HG03066 (cell line): Measurements from ENCODE around the gene NUBPL.
"Not testable (repeated sequence)": the region's sequence is repeated elsewhere in the genome, so short reads cannot be mapped to it uniquely, and the experiment has no call there.

ENCODE experiments used
- ATAC-seq: cut with Tn5 transposase; IDR thresholded peaks from one replicate; pipeline ENCODE4 v1.9.1; 2021; ENCODE audit warnings: low read depth; ENCODE audit not compliant: unreplicated experiment

NUBPL gene

DNA sequence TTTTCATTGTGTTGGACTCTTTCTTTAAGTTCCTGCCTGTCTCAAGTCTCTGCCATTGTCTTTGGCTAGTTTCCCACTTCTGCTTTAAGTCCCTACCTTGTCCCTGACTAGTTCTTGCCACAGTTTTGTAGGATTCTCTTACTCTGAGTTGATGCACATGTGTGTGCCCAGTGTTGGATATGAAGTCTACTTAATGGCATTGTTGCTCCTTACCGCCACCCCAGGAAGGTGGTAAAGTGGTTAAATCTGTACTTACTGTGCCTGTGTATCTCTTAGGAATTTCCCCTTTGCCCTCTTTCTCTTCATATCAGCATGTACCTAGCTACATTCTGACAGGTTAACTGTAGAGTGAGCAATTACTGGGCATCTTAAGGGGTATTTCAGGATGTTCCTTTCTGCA is 227.1 kb downstream of the NUBPL start:
- ATAC-seq, result no peak

DNA sequence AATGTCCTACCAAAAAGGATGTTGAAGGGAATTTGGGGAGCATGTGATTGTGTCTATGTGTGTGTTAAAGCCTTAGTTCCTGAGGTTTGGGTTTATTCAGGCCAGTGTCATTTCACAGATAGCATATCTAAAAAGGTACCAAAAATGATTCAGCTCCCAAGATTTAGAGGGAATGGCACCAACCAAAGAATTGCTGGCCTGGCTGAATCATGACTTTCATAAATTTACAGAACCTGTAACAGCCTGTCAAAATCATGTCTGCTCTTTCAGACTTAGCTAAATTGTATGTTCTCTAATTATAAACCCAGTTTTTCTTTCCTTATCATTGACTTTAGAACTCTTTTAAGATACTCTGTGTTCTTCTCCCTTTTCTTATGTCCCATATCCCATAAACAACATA is 231.5 kb downstream of the NUBPL start:
- ATAC-seq, result no peak

DNA sequence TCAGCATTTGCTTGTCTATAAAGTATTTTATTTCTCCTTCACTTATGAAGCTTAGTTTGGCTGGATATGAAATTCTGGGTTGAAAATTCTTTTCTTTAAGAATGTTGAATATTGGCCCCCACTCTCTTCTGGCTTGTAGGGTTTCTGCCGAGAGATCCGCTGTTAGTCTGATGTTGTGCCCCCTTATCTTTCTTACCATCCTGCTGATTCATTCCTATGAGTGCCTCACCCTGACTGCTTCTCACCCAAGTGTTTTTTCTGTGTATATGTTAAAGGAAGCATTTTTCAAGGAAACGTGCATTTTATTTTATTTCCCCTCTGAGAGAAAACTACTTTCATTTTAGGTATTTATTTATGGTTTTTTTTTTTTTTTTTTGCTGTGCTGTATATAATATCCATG is 236.7 kb downstream of the NUBPL start:
- not testable (repeated sequence) for ATAC-seq

- ATAC-seq, result no peak
Observed at GRCh38 chr14:31802838-31803237, 241.6 kb downstream of the NUBPL start.

DNA sequence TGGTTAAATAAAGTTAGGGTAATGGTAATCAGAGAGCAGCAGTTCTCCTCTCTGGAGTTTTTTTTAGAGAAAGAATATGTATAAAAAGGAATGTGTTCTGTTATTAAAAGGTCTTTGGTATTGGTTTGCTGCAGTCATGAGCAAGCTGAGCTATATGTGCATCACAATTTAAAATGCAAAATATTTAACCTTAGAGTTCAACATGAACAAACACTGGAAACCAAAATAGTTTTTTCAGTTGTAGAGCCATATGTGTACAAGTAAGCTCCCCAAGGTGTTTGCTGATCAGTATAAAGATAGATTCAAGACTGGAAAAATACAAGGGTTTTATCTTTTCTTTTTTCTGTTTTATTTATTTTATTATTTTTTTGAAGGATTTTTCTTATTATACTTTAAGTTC is 245.0 kb downstream of the NUBPL start:
- no peak for ATAC-seq

DNA sequence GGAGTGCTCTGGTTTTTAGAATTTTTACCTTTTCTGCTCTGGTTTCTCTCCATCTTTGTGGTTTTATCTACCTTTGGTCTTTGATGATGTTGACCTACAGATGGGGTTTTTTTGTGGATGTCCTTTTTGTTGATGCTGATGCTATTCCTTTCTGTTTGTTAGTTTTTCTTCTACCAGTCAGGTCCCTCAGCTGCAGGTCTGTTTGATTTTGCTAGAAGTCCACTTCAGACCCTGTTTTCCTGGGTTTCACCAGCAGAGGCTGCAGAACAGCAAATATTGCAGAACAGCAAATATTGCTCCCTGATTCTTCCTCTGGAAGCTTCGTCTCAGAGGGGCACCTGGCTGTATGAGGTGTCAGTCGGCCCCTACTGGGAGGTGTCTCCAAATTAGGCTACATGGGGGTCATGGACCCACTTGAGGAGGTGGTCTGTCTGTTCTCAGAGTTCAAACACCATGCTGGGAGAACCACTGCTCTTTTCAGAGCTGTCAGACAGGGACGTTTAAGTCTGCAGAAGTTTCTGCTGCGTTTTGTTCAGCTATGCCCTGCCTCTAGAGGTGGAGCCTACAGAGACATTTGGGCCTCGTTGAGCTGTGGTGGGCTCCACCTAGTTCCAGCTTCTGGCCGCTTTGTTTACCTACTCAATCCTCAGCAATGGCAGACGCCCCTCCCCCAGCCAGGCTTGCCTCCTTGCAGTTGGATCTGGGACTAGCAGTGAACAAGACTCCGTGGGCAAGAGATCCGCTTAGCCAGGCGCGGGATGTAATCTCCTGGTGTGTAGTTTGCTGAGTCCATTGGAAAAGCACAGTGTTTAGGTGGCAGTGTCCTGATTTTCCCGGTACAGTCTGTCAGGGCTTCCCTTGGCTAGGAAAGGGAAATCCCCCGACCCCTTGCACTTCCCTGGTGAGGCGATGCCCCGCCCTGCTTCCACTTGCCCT is 250.8 kb downstream of the NUBPL start:
- not testable (repeated sequence) for ATAC-seq

DNA sequence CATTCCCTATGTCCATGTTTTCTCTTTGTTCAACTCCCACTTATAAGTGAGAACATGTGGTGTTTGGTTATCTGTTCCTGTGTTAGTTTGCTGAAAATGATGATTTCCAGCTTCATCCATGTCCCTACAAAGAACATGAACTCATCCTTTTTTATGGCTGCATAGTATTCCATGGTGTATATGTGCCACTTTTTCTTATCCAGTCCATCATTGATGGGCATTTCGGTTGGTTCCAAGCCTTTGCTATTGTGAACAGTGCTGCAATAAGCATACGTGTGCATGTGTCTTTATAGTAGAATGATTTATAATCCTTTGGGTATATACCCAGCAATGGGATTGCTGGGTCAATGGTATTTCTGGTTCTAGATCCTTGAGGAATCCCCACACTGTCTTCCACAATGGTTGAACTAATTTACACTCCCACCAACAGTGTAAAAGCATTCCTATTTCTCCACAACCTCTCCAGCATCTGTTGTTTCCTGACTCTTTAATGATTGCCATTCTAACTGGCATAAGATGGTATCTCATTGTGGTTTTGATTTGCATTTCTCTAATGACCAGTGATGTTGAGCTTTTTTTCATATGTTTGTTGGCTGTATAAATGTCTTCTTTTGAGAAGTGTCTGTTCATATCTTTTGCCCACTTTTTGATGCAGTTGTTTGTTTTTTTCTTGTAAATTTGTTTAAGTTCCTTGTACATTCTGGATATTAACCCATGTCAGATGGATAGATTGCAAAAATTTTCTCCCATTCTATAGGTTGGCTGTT is 252.7 kb downstream of the NUBPL start:
- ATAC-seq, result not testable (repeated sequence)

DNA sequence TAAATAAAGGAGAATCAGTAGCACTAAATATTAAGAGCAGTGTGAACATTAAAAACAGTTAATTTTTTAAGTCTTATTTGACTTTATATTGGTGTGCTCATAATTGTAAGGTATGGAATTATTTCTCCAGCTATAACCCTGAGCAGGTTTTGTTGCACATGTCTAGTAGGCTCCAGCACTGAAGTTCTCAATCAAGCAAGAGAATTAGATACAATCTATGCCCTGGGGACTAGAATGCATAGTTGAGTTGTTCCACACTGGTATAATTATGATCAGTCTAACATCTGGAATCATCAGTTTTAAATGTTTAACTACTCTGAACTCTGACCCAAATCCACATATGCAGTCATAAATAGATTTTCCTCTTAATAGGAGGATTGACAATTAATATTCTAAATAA is 258.1 kb downstream of the NUBPL start:
- ATAC-seq, result no peak

GRCh38 chr14:31825459-31825858 is 264.3 kb downstream of the NUBPL start:
- ATAC-seq, result no peak

GRCh38 chr14:31827325-31827724 is 266.1 kb downstream of the NUBPL start:
- ATAC-seq, result no peak

- no peak for ATAC-seq
Observed at GRCh38 chr14:31828946-31829868, 268.0 kb downstream of the NUBPL start.

- no peak for ATAC-seq
Observed at GRCh38 chr14:31834616-31835015, 273.4 kb downstream of the NUBPL start.

- no peak for ATAC-seq
Observed at GRCh38 chr14:31835049-31835448, 273.8 kb downstream of the NUBPL start.

DNA sequence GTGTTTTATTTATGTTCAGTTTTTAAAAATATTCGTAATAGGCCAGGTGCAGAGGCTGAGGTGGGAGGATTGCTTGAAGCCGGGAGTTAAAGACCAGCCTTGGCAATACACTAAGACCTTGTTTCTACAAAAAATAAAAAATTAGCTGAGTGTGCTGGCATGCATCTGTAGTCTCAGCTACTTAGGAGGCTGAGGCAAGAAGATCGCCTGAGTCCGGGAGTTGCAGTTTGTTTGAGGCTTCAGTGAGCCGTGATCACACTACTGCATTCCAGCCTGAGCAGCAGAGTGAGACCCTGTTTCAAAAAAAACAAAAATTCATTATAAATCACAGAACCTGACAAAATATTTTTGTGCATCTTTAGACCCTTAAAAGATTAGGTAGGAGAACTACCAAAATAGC is 275.8 kb downstream of the NUBPL start:
- ATAC-seq, result no peak

GRCh38 chr14:31842899-31843298 is 281.7 kb downstream of the NUBPL start:
- ATAC-seq, result no peak

DNA sequence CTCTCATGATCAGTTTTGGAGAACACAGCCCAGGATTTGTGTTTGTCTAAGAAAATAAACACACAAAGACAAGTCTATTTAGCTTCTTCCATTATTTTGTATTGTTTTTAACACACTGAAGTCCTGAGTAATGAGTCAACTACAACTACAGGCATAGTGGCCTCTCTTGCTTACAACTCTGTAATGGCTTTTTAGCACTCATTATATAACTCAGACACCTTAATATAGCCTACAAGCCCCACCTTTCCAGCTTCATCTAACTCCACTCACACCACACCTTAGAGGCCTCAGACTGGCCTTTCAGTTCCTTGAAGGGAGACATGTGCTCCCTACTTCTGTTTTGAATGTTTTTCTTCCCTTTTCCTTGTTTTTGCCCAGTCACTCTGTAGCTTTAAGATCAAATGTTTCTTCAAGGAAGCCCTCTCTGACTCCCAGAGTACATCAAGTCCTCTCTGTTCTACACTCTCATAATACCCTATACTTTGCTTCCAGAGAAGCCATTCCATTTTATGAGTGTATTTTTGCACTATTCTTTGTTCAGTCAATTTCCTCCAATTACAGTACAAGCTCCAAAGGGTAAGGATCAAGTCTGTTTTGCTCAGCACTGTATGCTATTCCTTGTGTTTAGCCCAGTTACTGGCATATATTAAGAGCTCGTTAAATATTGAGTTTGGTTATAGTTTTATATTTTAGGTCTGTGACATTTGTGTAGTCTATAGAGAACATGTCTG is 282.3 kb downstream of the NUBPL start:
- ATAC-seq, result no peak

GRCh38 chr14:31854508-31855075 is 293.4 kb downstream of the NUBPL start:
- ATAC-seq, result no peak

DNA sequence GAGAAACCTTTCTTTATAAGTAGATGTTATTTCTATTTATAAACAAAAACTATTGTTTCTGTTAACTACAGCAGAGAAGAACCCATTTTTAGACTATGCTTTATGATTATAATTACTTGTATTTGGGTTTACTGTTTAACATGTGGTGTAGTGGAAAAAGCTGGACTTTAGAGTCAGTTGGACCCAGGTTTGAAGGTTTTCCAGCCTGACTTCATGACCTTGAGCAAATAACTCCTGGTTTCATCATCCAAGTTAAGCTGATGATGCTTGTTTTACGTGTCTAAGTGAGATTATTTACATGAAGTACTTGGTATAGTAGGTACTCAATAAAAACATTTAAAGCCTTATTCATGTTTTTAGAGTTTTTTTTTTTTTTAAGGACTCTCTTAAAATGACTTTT is 294.1 kb downstream of the NUBPL start:
- no peak for ATAC-seq

GRCh38 chr14:31856003-31856402 is 294.8 kb downstream of the NUBPL start:
- ATAC-seq, result not testable (repeated sequence)

DNA sequence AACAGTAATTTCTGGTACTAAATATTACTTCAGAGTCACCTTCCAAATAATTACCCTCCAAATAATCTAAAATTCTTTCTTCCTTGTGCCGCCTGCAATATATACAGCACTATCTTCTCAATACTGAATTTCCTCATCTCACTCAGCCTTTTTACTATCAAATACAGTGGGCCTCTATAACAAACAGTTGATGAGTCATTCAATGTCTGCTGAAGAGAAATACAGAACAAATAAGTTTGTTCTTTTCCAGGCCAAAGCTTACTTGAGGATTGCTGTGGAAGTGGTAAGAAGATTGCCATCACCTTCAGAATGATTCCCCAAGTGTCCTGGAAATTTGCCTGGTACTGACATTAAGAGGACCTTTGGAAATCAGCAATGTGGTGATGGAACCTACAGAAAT is 297.7 kb downstream of the NUBPL start:
- no peak for ATAC-seq
